22Rv1 (cell line): Measurements from ENCODE around the gene GH1.
"Not testable (repeated sequence)": the region's sequence is repeated elsewhere in the genome, so short reads cannot be mapped to it uniquely, and the experiment has no call there.

Experiments used
- ZFX ChIP-seq: fragments of 450-650 bp; IDR thresholded peaks from 2 replicates; pipeline ENCODE4 v1.6.1; 2017; ENCODE audit warnings: antibody characterized with exemption, borderline replicate concordance
- TF ChIP-seq, protein P1 (sequence below): fragments of 450-650 bp; IDR thresholded peaks from 2 replicates; pipeline ENCODE4 v1.5.1; 2017; ENCODE audit warnings: mild to moderate bottlenecking

DNA sequence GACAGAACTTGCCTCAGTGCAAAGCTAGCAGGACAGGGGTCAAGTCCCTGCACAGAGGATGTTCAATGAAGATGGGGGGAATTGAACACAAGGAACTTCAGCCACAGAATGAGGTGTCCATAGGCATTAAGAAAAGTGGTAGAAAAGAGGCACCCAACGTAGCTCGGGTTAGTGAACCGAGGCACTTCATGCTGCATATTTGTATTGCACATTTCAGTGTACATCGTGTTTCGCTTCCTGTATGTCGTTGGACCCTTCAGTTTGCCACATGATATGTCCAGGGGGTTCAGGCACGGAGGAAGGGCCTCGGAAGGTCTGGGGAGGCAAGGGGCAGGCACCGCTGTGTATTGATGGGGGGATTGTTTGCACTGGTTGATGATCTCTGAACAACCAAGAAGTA lies 40.2 kb downstream of the GH1 start:
- TF ChIP-seq, protein P1, sequence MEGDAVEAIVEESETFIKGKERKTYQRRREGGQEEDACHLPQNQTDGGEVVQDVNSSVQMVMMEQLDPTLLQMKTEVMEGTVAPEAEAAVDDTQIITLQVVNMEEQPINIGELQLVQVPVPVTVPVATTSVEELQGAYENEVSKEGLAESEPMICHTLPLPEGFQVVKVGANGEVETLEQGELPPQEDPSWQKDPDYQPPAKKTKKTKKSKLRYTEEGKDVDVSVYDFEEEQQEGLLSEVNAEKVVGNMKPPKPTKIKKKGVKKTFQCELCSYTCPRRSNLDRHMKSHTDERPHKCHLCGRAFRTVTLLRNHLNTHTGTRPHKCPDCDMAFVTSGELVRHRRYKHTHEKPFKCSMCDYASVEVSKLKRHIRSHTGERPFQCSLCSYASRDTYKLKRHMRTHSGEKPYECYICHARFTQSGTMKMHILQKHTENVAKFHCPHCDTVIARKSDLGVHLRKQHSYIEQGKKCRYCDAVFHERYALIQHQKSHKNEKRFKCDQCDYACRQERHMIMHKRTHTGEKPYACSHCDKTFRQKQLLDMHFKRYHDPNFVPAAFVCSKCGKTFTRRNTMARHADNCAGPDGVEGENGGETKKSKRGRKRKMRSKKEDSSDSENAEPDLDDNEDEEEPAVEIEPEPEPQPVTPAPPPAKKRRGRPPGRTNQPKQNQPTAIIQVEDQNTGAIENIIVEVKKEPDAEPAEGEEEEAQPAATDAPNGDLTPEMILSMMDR: not testable (repeated sequence)
- not testable (repeated sequence) for TF ChIP-seq ZFX
